IPS DF 6.9 (cell line): ENCODE data around the gene FZD4.
A peak's percentile ranks its signal among the peaks of the same experiment; 100 is the strongest.
"Not testable (repeated sequence)": the region's sequence is repeated elsewhere in the genome, so short reads cannot be mapped to it uniquely, and the experiment has no call there.

Experiments
- DNase-seq: peaks from one replicate; pipeline ENCODE4 v3.0.0-alpha.2; 2013; ENCODE audit warnings: low read depth, low spot score
- H3K27ac ChIP-seq: one replicate; pipeline ENCODE4 v1.5.1; 2013; ENCODE audit warnings: low read length, control low read depth
- H3K27me3 ChIP-seq: 2 replicates; pipeline ENCODE4 v1.6.1; 2013; ENCODE audit warnings: mild to moderate bottlenecking, low read length; ENCODE audit not compliant: control insufficient read depth, insufficient read depth
- H3K36me3 ChIP-seq: 2 replicates; pipeline ENCODE4 v1.6.1; 2013; ENCODE audit warnings: low read length; ENCODE audit not compliant: control insufficient read depth, insufficient read depth
- H3K4me1 ChIP-seq: 2 replicates; pipeline ENCODE4 v1.6.1; 2013; ENCODE audit warnings: low read length; ENCODE audit not compliant: control insufficient read depth, insufficient read depth
- H3K4me3 ChIP-seq: 2 replicates; pipeline ENCODE4 v1.5.1; 2013; ENCODE audit warnings: mild to moderate bottlenecking, low read length
- H3K9me3 ChIP-seq: 2 replicates; pipeline ENCODE4 v1.6.1; 2013; ENCODE audit warnings: low read length, inconsistent platforms; ENCODE audit not compliant: control insufficient read depth, insufficient read depth
- WGBS: extraction: QIAGEN DNeasy Blood & Tissue Kit; methylation state at CpG from one replicate; pipeline ENCODE4 v1.1.7; 2013; ENCODE audit warnings: mixed read lengths, missing lambda C conversion rate; ENCODE audit not compliant: insufficient read length, insufficient coverage; 5-methylcytosine and 5-hydroxymethylcytosine counted together

Gene FZD4

DNA sequence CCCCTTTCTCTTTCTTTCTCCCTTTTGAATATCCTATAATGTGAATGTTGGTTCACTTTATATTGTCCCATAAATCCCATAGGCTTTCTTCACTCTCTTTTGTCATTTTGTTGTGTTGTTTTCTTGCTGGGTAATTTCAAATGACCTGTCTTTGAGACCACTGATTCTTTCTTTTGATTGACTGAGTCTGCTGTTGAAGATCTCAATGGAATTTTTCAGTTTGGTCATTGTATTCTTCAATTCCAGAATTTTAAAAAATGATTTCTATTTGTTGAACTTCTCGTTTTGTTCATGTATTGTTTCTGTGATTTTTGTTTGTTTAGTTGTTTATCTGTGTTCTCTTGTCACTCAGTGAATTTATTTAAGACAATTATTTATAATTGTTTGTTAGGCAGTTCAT lies 17.5 kb upstream of the FZD4 start:
- Histone ChIP-seq H3K36me3 (no peaks in the 10 kb centered on the region), H3K27me3 (no peaks in the 10 kb centered on the region), H3K9me3 (no peaks in the 10 kb centered on the region), H3K4me3 (no peak overlapping the region), H3K27ac (no peak overlapping the region), H3K4me1 (no peaks in the 10 kb centered on the region)
- DNase-seq: no peak
- no CpG with 5 or more reads among the region's 1 CpG for WGBS

- H3K4me1 ChIP-seq: no peaks in the 10 kb centered on the region
- no peaks in the 10 kb centered on the region for H3K9me3 ChIP-seq
- no peak for DNase-seq
- no peak overlapping the region for H3K27ac ChIP-seq
- H3K4me3 ChIP-seq: no peak overlapping the region
- H3K27me3 ChIP-seq: no peaks in the 10 kb centered on the region
- H3K36me3 ChIP-seq: no peaks in the 10 kb centered on the region
- no CpG with 5 or more reads among the region's 1 CpG for WGBS
Measured at GRCh38 chr11:86969258-86969657, 14.1 kb upstream of the FZD4 start.

DNA sequence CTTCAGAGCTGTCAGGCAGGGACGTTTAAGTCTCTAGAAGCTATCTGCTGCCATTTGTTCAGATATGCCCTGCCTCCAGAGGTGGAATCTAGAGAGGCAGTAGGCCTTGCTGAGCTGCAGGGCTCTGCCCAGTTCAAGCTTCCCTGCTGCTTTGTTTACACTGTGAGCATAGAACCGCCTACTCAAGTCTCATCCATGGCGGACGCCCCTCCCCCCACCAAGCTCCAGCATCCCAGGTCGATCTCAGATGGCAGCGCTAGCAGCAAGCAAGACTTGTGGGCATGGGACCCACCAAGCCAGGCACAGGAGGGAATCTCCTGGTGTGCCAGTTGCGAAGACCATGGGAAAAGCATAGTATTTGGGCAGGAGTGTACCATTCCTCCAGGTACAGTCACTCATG lies 12.4 kb upstream of the FZD4 start:
- not testable (repeated sequence) for H3K27ac ChIP-seq, H3K4me1 ChIP-seq, H3K27me3 ChIP-seq, H3K9me3 ChIP-seq, DNase-seq, H3K36me3 ChIP-seq, H3K4me3 ChIP-seq
- no CpG with 5 or more reads among the region's 7 CpGs for WGBS

GRCh38 chr11:86957976-86958646 lies 2.9 kb upstream of the FZD4 start:
- H3K27me3 ChIP-seq: peaks cover 5% of the 10 kb centered on the region; the same call in 1 of the 2 replicates

DNA sequence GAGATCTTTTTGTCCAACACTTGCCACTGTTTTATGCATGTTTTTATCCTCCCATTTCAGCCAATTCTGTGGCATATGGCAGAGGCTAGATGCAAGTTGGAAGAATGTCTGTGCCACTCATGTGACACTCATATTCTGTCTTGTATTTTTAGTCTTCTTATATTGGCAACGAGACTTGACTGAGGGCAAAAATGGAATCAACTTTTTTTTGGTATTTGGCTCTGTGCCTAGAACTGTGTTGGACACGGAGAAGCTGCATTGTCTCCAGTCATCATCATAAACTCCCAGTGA lies 1.7 kb upstream of the FZD4 start:
- peaks cover 5% of the 10 kb centered on the region; the same call in 1 of the 2 replicates for H3K27me3 ChIP-seq
- DNase-seq: no peak
- peaks cover 5% of the 10 kb centered on the region; the same call in 1 of the 2 replicates for H3K4me1 ChIP-seq
- no peak overlapping the region for H3K27ac ChIP-seq
- H3K36me3 ChIP-seq: no peaks in the 10 kb centered on the region
- WGBS: no CpG with 5 or more reads among the region's 2 CpGs
- H3K9me3 ChIP-seq: no peaks in the 10 kb centered on the region
- no peak overlapping the region for H3K4me3 ChIP-seq

More at GRCh38 chr11:86957976-86958646, 2.9 kb upstream of the FZD4 start:
- H3K27ac ChIP-seq: no peak overlapping the region
- H3K9me3 ChIP-seq: no peaks in the 10 kb centered on the region
- H3K4me1 ChIP-seq: 0 out of 2 replicates have a peak, but pooled peaks cover 3% of the 10 kb centered on the region
- no CpG with 5 or more reads among the region's 4 CpGs for WGBS
- no peaks in the 10 kb centered on the region for H3K36me3 ChIP-seq
- no peak for DNase-seq
- H3K4me3 ChIP-seq: no peak overlapping the region

- H3K36me3 ChIP-seq: no peaks in the 10 kb centered on the region
- peak overlapping the region; percentile 51; the same call in 1 of the 2 replicates for H3K4me3 ChIP-seq
- H3K27ac ChIP-seq: no peak overlapping the region
- no peaks in the 10 kb centered on the region for H3K9me3 ChIP-seq
- peaks cover 5% of the 10 kb centered on the region; the same call in 1 of the 2 replicates for H3K27me3 ChIP-seq
- WGBS: no CpG with 5 or more reads among the region's 32 CpGs
- H3K4me1 ChIP-seq: peaks cover 5% of the 10 kb centered on the region; the same call in 1 of the 2 replicates
- DNase-seq: no peak
Measured at GRCh38 chr11:86955111-86955360, 159 bp downstream of the FZD4 start.

DNA sequence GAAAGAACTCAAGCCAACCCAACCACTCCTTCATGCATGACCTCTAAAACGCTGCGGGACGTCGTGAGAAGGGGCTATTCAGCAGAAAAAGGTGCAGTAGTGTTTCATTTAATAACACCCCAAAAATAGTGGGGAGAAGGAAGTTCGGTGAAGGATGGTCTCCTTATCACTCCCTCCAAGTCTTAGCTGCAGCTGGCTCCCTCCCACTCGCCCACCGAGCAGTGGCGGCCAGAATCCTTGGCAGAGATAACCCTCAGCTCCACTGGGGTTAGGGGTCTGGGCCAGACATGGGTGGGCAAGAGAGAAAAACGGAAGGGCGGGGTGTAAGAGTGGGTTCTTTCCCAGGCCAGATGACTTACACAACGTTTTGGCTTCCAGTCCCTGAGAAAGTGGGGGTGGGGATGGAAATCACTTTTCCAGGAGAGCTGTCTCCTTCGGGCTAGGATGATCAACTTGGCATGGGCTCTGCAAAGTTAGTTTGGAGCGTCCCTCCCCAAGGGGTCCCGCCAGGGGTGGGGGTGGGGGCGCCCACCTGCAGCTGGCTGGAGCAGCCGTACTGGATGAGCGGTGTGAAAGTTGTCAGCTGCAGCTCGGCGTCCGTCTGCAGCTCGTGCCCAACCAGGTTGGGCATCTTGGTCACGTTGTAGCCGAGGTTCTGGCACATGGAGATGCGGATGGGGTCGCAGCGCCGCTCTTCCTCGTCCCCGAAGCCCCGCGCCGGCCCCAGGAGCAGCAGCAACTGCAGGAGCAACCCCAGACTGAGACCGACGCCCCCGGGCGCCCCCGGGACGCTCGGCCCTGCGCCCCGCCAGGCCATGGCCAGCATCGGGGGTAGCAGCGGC lies 705 bp downstream of the FZD4 start:
- H3K4me1 ChIP-seq: peaks cover 5% of the 10 kb centered on the region; the same call in 1 of the 2 replicates
- H3K36me3 ChIP-seq: no peaks in the 10 kb centered on the region
- H3K4me3 ChIP-seq: peak overlapping the region; percentile 51; the same call in 1 of the 2 replicates
- WGBS: no CpG with 5 or more reads among the region's 43 CpGs
- peaks cover 5% of the 10 kb centered on the region; the same call in 1 of the 2 replicates for H3K27me3 ChIP-seq
- H3K27ac ChIP-seq: no peak overlapping the region
- DNase-seq: no peak
- H3K9me3 ChIP-seq: no peaks in the 10 kb centered on the region

DNA sequence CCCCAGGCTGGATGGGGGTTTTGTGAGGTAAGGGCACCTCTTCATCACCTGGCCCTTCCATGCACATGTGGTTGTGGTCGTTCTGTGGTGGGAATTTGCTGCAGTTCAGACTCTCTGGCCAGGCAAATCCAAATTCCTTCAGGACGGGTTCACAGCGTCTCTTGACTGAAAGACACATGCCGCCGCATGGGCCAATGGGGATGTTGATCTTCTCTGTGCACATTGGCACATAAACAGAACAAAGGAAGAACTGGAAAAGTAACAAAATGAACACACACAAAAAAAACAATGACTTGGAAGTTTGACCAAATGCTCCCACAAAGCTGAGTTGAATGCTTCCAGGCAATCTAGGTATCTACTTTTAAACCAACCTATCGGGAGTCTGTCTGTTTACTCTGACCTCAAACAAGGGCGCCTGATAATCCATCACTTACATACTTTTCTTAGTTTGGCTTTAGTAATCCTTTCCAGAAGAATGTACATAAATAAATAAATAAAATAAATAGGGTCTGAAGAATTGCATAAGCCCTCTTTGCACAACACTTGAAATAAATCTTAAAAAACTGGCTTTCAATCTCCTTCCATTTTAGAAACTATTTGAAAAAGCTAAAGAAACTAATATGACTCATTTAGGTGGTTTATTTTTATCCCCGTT lies 2.8 kb downstream of the FZD4 start:
- Histone ChIP-seq H3K27me3 (peaks cover 5% of the 10 kb centered on the region; the same call in 1 of the 2 replicates), H3K27ac (no peak overlapping the region), H3K4me3 (no peak overlapping the region), H3K9me3 (no peaks in the 10 kb centered on the region), H3K36me3 (no peaks in the 10 kb centered on the region), H3K4me1 (peaks cover 5% of the 10 kb centered on the region; the same call in 1 of the 2 replicates)
- WGBS: no CpG with 5 or more reads among the region's 8 CpGs
- DNase-seq: no peak

GRCh38 chr11:86951706-86952105 lies 3.5 kb downstream of the FZD4 start:
- no peaks in the 10 kb centered on the region for H3K9me3 ChIP-seq
- H3K4me3 ChIP-seq: no peak overlapping the region
- WGBS: no CpG with 5 or more reads among the region's 3 CpGs
- H3K27me3 ChIP-seq: peaks cover 5% of the 10 kb centered on the region; the same call in 1 of the 2 replicates
- H3K4me1 ChIP-seq: peaks cover 5% of the 10 kb centered on the region; the same call in 1 of the 2 replicates
- no peak overlapping the region for H3K27ac ChIP-seq
- no peak for DNase-seq
- H3K36me3 ChIP-seq: no peaks in the 10 kb centered on the region

GRCh38 chr11:86950661-86950995 lies 4.6 kb downstream of the FZD4 start:
- H3K27ac ChIP-seq: no peak overlapping the region
- peaks cover 5% of the 10 kb centered on the region; the same call in 1 of the 2 replicates for H3K4me1 ChIP-seq
- H3K9me3 ChIP-seq: no peaks in the 10 kb centered on the region
- peaks cover 5% of the 10 kb centered on the region; the same call in 1 of the 2 replicates for H3K27me3 ChIP-seq
- no CpG with 5 or more reads among the region's 5 CpGs for whole genome bisulfite sequencing
- no peak for DNase-seq
- no peak overlapping the region for H3K4me3 ChIP-seq
- H3K36me3 ChIP-seq: no peaks in the 10 kb centered on the region
